ENCODE measurements around the gene TCF4.

DNA sequence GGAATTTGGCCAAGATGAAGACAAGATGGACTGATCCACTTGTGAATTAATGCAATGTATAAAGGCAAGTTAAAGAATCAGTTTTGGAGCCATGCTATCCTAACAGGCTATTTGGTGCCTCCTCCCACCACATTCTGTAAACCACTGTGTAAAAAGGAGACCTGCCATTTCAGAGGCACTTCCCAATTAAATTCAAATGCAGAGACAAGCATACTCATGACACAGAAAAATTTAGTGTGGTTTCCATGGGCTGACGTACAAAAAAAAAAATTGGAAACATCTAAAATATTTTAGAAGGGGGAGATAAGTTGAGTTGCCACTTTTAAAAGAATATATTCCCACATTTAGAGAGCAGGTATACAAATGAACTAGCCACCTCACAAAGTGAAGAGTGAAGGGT, 112.1 kb downstream of the TCF4 start:
- TF ChIP-seq CTCF (conservative IDR thresholded peaks at IDR 0.05; ENCODE audit: low read length) = no peak
- TF ChIP-seq EZH2phosphoT487 (IDR thresholded peaks at IDR 0.05; ENCODE audit: borderline replicate concordance) = no peak

Measured in Loucy (cell line).